ENCODE measurements around the gene RUNX2.

GRCh38 chr6:45493761-45494160 is 165.6 kb downstream of the RUNX2 start:
- TF ChIP-seq ZNF565 (CRISPR knock-in tag; conservative IDR thresholded peaks at IDR 0.05; ENCODE audit: low read depth), result no peak
- no peak for TF ChIP-seq ARNTL (CRISPR knock-in tag; IDR thresholded peaks at IDR 0.05; ENCODE audit: borderline replicate concordance, low read depth)
- TF ChIP-seq, protein P1, sequence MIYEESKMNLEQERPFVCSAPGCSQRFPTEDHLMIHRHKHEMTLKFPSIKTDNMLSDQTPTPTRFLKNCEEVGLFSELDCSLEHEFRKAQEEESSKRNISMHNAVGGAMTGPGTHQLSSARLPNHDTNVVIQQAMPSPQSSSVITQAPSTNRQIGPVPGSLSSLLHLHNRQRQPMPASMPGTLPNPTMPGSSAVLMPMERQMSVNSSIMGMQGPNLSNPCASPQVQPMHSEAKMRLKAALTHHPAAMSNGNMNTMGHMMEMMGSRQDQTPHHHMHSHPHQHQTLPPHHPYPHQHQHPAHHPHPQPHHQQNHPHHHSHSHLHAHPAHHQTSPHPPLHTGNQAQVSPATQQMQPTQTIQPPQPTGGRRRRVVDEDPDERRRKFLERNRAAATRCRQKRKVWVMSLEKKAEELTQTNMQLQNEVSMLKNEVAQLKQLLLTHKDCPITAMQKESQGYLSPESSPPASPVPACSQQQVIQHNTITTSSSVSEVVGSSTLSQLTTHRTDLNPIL (CRISPR knock-in tag; IDR thresholded peaks at IDR 0.05; ENCODE audit: low read depth), result no peak
- TF ChIP-seq GLIS3 (CRISPR knock-in tag; IDR thresholded peaks at IDR 0.05), result no peak
